Measurements from ENCODE around the gene PPARD.
A peak's percentile ranks its signal among the peaks of the same experiment; 100 is the strongest.

Gene PPARD

DNA sequence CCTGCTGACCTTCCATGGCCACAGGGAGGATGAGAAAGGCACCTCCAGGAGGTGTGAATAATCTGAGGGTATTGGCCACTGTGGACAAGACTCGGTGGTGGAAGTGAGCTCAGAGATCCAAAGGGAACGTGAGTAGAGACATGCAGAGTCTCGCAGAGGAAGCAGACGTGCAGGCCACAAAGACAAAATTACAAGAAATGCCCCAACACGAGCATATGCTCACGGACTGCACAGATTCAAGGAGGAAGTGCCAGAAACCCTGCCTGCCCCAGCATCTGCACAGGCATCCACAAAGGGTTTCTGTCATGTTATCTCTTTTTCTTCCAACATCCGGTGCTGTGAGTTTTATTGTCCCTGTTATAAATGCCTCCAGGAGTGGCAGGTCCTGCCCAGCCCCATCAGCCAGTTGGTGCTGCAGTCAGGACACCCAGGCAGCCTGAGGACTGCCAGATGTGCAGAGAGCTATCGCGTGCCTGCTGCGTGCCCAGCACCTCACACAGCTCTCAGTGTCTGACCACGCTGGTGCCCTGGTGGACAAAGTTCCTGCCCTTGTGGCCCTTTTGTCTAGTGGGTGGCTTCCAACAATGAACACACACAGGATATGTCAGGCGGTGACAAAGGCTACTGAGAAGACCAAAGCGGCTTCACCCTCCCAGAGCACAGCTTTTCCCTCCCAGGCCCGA lies 75.8 kb downstream of the PPARD start:
- peaks cover 34 to 42% of the 10 kb centered on the region in 2 experiments for H3K36me3 ChIP-seq (ENCODE audit: control insufficient read depth in 1 of 2, insufficient read depth in 2 of 2, low read depth in 1 of 2, low read length in 2 of 2)
- no peak overlapping the region for H4K8ac ChIP-seq (ENCODE audit: low read length)
- no peak overlapping the region for H3K9ac ChIP-seq (ENCODE audit: low read length)
- no peak overlapping the region for H3K4me2 ChIP-seq (ENCODE audit: low read length, poor library complexity, severe bottlenecking)
- peak overlapping the region in 1 of 2 experiments; percentile 15 for H3K4ac ChIP-seq (ENCODE audit: low read depth in 1 of 2, low read length in 2 of 2)
- no peak overlapping the region for H3K27ac ChIP-seq (ENCODE audit: low read length, poor library complexity, severe bottlenecking)
- H3K4me1 ChIP-seq (ENCODE audit: control insufficient read depth, insufficient read depth, low read depth, low read length), result peaks cover 13% of the 10 kb centered on the region
- H3K14ac ChIP-seq (ENCODE audit: low read length in 2 of 2), result no peak overlapping the region
- no peak overlapping the region for H2BK120ac ChIP-seq (ENCODE audit: low read depth, low read length)
- peak overlapping the region in 1 of 2 experiments; percentile 44 for H3K18ac ChIP-seq (ENCODE audit: low read depth in 1 of 2, low read length in 2 of 2)
- H2AFZ ChIP-seq (ENCODE audit: low read depth, low read length), result no peak overlapping the region
- no peaks in the 10 kb centered on the region for H3K27me3 ChIP-seq (ENCODE audit: control insufficient read depth in 1 of 2, insufficient read depth in 1 of 2, low read length in 2 of 2)
- H2AK5ac ChIP-seq (ENCODE audit: low read length, severe bottlenecking), result no peak overlapping the region
- H4K91ac ChIP-seq (ENCODE audit: low read length), result peak overlapping the region; percentile 48
- WGBS, result 88% methylated on average over 14 of the region's 14 CpGs
- no peak overlapping the region for H2BK15ac ChIP-seq (ENCODE audit: low read depth, poor library complexity, severe bottlenecking)
- H2BK5ac ChIP-seq (ENCODE audit: low read depth, low read length, poor library complexity, severe bottlenecking), result no peak overlapping the region
- H3K9me3 ChIP-seq (ENCODE audit: control insufficient read depth, low read length), result no peaks in the 10 kb centered on the region
- H3K23ac ChIP-seq (ENCODE audit: low read length in 2 of 2), result peak overlapping the region in 1 of 2 experiments; percentile 60
- H3K4me3 ChIP-seq (ENCODE audit: insufficient read depth in 1 of 2, low read depth in 1 of 2, low read length in 2 of 2), result no peak overlapping the region
- no peak for DNase-seq
- H3K79me1 ChIP-seq (replicated peaks; ENCODE audit: low read length, poor library complexity, severe bottlenecking), result peaks cover 2% of the 10 kb centered on the region
- H2BK12ac ChIP-seq (ENCODE audit: low read length in 2 of 2), result peak overlapping the region; percentile 23 to 59

DNA sequence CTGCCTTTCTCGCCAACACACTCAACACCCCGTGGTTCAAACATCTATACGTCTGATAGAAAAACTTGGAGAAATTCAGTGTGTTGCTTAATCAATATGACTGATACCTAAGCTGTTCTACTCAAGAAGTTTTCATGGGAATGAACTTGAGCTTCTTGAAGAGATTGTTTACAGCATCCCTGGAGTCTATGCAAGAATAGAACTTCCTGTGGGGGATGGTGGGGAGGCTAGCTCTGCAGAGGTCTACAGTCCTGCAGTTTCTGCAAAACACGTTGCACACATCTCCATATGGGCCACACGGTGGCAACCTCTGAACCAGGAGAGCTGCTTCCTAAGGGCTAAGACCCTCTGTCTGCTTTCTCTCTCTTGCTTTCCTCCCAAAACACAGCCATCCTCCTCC lies 77.1 kb downstream of the PPARD start:
- no peak overlapping the region for H2AFZ ChIP-seq (ENCODE audit: low read depth, low read length)
- no peak overlapping the region for H3K9ac ChIP-seq (ENCODE audit: low read length)
- H3K9me3 ChIP-seq (ENCODE audit: control insufficient read depth, low read length), result no peaks in the 10 kb centered on the region
- H2BK12ac ChIP-seq (ENCODE audit: low read length in 2 of 2), result peak overlapping the region in 1 of 2 experiments; percentile 37
- peak overlapping the region; percentile 97 for H4K91ac ChIP-seq (ENCODE audit: low read length)
- no peak overlapping the region for H3K23ac ChIP-seq (ENCODE audit: low read length in 2 of 2)
- H3K4me2 ChIP-seq (ENCODE audit: low read length, poor library complexity, severe bottlenecking), result no peak overlapping the region
- H3K14ac ChIP-seq (ENCODE audit: low read length in 2 of 2), result no peak overlapping the region
- no peak overlapping the region for H2BK120ac ChIP-seq (ENCODE audit: low read depth, low read length)
- H2BK15ac ChIP-seq (ENCODE audit: low read depth, poor library complexity, severe bottlenecking), result no peak overlapping the region
- H3K36me3 ChIP-seq (ENCODE audit: control insufficient read depth in 1 of 2, insufficient read depth in 2 of 2, low read depth in 1 of 2, low read length in 2 of 2), result peaks cover 39 to 43% of the 10 kb centered on the region in 2 experiments
- no peak overlapping the region for H2AK5ac ChIP-seq (ENCODE audit: low read length, severe bottlenecking)
- H3K4me1 ChIP-seq (ENCODE audit: control insufficient read depth, insufficient read depth, low read depth, low read length), result peaks cover 16% of the 10 kb centered on the region
- H4K8ac ChIP-seq (ENCODE audit: low read length), result peak overlapping the region; percentile 86
- H3K79me1 ChIP-seq (replicated peaks; ENCODE audit: low read length, poor library complexity, severe bottlenecking), result peaks cover 2% of the 10 kb centered on the region
- no peak overlapping the region for H3K27ac ChIP-seq (ENCODE audit: low read length, poor library complexity, severe bottlenecking)
- no peak overlapping the region for H3K4me3 ChIP-seq (ENCODE audit: insufficient read depth in 1 of 2, low read depth in 1 of 2, low read length in 2 of 2)
- no peak overlapping the region for H2BK5ac ChIP-seq (ENCODE audit: low read depth, low read length, poor library complexity, severe bottlenecking)
- no peaks in the 10 kb centered on the region for H3K27me3 ChIP-seq (ENCODE audit: control insufficient read depth in 1 of 2, insufficient read depth in 1 of 2, low read length in 2 of 2)
- no peak overlapping the region for H3K4ac ChIP-seq (ENCODE audit: low read depth in 1 of 2, low read length in 2 of 2)
- peak overlapping the region; percentile 41 to 87 for H3K18ac ChIP-seq (ENCODE audit: low read depth in 1 of 2, low read length in 2 of 2)
- WGBS, result 53% methylated on average over 5 of the region's 5 CpGs
- DNase-seq, result peak; percentile 88

DNA sequence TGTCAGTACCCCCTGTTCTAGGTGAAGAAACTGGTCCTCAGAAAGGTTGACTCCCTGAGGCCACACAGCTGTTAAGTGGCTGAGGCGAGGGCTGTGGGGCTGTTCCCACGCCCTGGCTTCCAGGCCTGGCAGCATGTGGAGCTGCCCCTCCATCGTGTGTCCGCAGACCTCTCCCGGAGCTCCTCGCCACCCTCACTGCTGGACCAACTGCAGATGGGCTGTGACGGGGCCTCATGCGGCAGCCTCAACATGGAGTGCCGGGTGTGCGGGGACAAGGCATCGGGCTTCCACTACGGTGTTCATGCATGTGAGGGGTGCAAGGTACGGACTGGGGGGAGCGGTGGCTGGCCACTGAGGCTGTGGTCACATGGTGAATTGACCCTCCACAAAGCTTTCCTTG lies 77.6 kb downstream of the PPARD start:
- H3K14ac ChIP-seq (ENCODE audit: low read length in 2 of 2), result peak overlapping the region in 1 of 2 experiments; percentile 3
- H2AK5ac ChIP-seq (ENCODE audit: low read length, severe bottlenecking), result no peak overlapping the region
- no peak overlapping the region for H3K4me2 ChIP-seq (ENCODE audit: low read length, poor library complexity, severe bottlenecking)
- peak overlapping the region; percentile 86 for H4K8ac ChIP-seq (ENCODE audit: low read length)
- WGBS, result 94% methylated on average over 14 of the region's 14 CpGs
- peak overlapping the region; percentile 97 for H4K91ac ChIP-seq (ENCODE audit: low read length)
- peak overlapping the region; percentile 41 to 87 for H3K18ac ChIP-seq (ENCODE audit: low read depth in 1 of 2, low read length in 2 of 2)
- H2BK5ac ChIP-seq (ENCODE audit: low read depth, low read length, poor library complexity, severe bottlenecking), result no peak overlapping the region
- H2BK120ac ChIP-seq (ENCODE audit: low read depth, low read length), result peak overlapping the region; percentile 11
- H2AFZ ChIP-seq (ENCODE audit: low read depth, low read length), result no peak overlapping the region
- H3K36me3 ChIP-seq (ENCODE audit: control insufficient read depth in 1 of 2, insufficient read depth in 2 of 2, low read depth in 1 of 2, low read length in 2 of 2), result peaks cover 39 to 47% of the 10 kb centered on the region in 2 experiments
- H3K4me3 ChIP-seq (ENCODE audit: insufficient read depth in 1 of 2, low read depth in 1 of 2, low read length in 2 of 2), result no peak overlapping the region
- no peak overlapping the region for H3K27ac ChIP-seq (ENCODE audit: low read length, poor library complexity, severe bottlenecking)
- H3K79me1 ChIP-seq (replicated peaks; ENCODE audit: low read length, poor library complexity, severe bottlenecking), result peaks cover 2% of the 10 kb centered on the region
- H3K23ac ChIP-seq (ENCODE audit: low read length in 2 of 2), result no peak overlapping the region
- H3K9me3 ChIP-seq (ENCODE audit: control insufficient read depth, low read length), result no peaks in the 10 kb centered on the region
- peak overlapping the region; percentile 8 to 88 for H3K4ac ChIP-seq (ENCODE audit: low read depth in 1 of 2, low read length in 2 of 2)
- H3K27me3 ChIP-seq (ENCODE audit: control insufficient read depth in 1 of 2, insufficient read depth in 1 of 2, low read length in 2 of 2), result no peaks in the 10 kb centered on the region
- DNase-seq, result no peak
- peak overlapping the region; percentile 71 for H2BK15ac ChIP-seq (ENCODE audit: low read depth, poor library complexity, severe bottlenecking)
- H3K4me1 ChIP-seq (ENCODE audit: control insufficient read depth, insufficient read depth, low read depth, low read length), result peaks cover 17% of the 10 kb centered on the region
- no peak overlapping the region for H3K9ac ChIP-seq (ENCODE audit: low read length)
- peak overlapping the region; percentile 50 to 96 for H2BK12ac ChIP-seq (ENCODE audit: low read length in 2 of 2)

DNA sequence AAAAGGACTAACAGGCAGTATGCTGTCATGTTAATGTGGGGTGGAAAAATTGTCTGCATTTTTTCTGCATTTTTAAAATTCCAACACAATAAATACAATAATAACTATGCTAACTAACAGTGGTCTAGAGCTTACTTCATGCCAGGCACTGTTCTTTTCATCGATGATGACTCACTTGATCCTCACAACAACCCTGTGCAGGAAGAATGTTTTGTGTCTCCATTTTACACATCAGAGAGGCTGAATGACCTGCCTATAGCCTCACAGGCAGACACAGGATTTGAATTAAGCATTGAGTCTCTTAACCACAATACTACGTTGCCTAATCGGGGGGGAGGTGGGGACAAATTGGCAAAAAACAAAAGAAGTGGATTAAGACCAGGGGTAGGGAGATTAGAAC lies 82.9 kb downstream of the PPARD start:
- Histone ChIP-seq H2AK5ac (ENCODE audit: low read length, severe bottlenecking) (peak overlapping the region; percentile 12), H3K79me1 (replicated peaks; ENCODE audit: low read length, poor library complexity, severe bottlenecking) (peaks cover 1% of the 10 kb centered on the region), H3K23ac (ENCODE audit: low read length in 2 of 2) (no peak overlapping the region), H3K9ac (ENCODE audit: low read length) (no peak overlapping the region), H2BK5ac (ENCODE audit: low read depth, low read length, poor library complexity, severe bottlenecking) (no peak overlapping the region), H3K14ac (ENCODE audit: low read length in 2 of 2) (no peak overlapping the region), H3K4me3 (ENCODE audit: insufficient read depth in 1 of 2, low read depth in 1 of 2, low read length in 2 of 2) (no peak overlapping the region), H3K4me2 (ENCODE audit: low read length, poor library complexity, severe bottlenecking) (no peak overlapping the region), H2BK120ac (ENCODE audit: low read depth, low read length) (no peak overlapping the region), H3K18ac (ENCODE audit: low read depth in 1 of 2, low read length in 2 of 2) (peak overlapping the region; percentile 48 to 79), H2BK15ac (ENCODE audit: low read depth, poor library complexity, severe bottlenecking) (no peak overlapping the region), H2AFZ (ENCODE audit: low read depth, low read length) (no peak overlapping the region), H3K4me1 (ENCODE audit: control insufficient read depth, insufficient read depth, low read depth, low read length) (peaks cover 39% of the 10 kb centered on the region), H3K27ac (ENCODE audit: low read length, poor library complexity, severe bottlenecking) (peak overlapping the region; percentile 38), H3K27me3 (ENCODE audit: control insufficient read depth in 1 of 2, insufficient read depth in 1 of 2, low read length in 2 of 2) (no peaks in the 10 kb centered on the region), H4K8ac (ENCODE audit: low read length) (no peak overlapping the region), H3K4ac (ENCODE audit: low read depth in 1 of 2, low read length in 2 of 2) (peak overlapping the region in 1 of 2 experiments; percentile 24), H3K36me3 (ENCODE audit: control insufficient read depth in 1 of 2, insufficient read depth in 2 of 2, low read depth in 1 of 2, low read length in 2 of 2) (peaks cover 40 to 57% of the 10 kb centered on the region in 2 experiments), H2BK12ac (ENCODE audit: low read length in 2 of 2) (peak overlapping the region; percentile 3 to 28), H4K91ac (ENCODE audit: low read length) (peak overlapping the region; percentile 75), H3K9me3 (ENCODE audit: control insufficient read depth, low read length) (peaks cover 15% of the 10 kb centered on the region)
- DNase-seq, result peak; percentile 73
- 12% methylated on average over 2 of the region's 3 CpGs for WGBS
